A673 (cell line): Measurements from ENCODE around the gene ERG.

Experiments used
- EZH2 ChIP-seq: fragments of 200-600 bp; sonication (generic); IDR thresholded peaks from 2 replicates; pipeline ENCODE4 v1.6.1; 2017; ENCODE audit warnings: borderline replicate concordance, low read depth, mild to moderate bottlenecking, mixed read lengths, antibody characterized with exemption, low read length; ENCODE audit not compliant: poor library complexity, severe bottlenecking
- TF ChIP-seq, protein P1 (sequence below): fragments of 300-800, 200-600 bp; sonication (generic); conservative IDR thresholded peaks from 2 replicates; pipeline ENCODE4 v1.5.1; 2017; ENCODE audit warnings: low read depth, mild to moderate bottlenecking, antibody characterized with exemption, low read length, moderate library complexity, mixed read lengths

DNA sequence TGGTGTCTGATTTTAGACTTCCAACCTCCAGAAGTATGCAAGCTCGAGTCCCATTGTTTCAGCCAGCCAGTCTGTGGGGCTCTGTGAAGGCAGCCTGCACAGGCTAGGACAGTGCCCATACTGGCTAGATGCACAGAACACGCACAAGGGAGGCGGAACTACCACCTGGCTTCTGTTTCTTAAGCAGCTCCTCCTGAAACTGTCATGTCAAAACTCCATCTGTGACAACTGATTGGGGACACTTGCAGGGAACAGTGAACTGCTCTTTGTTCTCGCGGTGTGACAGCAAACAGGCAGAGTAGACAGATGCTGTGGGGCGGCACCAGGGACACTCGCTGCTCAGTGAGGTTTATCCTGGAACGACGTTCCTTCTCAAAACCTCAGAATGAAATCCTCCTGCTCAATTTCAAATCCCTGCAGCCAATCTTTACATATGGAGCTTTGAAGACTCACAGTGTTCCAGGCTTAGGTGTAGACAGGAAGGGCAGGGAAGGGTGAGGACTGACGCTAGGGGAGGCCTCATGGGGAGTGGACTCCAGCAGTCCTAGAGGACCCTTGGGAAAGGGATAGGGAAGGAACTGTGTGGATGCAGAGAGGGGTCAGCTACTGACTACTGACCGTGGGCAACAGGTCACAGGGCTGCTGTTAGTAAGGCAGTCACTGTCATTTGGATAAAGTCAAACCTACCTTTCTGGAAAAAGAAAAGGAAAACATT, 73.8 kb downstream of the ERG start:
- TF ChIP-seq, protein P1, sequence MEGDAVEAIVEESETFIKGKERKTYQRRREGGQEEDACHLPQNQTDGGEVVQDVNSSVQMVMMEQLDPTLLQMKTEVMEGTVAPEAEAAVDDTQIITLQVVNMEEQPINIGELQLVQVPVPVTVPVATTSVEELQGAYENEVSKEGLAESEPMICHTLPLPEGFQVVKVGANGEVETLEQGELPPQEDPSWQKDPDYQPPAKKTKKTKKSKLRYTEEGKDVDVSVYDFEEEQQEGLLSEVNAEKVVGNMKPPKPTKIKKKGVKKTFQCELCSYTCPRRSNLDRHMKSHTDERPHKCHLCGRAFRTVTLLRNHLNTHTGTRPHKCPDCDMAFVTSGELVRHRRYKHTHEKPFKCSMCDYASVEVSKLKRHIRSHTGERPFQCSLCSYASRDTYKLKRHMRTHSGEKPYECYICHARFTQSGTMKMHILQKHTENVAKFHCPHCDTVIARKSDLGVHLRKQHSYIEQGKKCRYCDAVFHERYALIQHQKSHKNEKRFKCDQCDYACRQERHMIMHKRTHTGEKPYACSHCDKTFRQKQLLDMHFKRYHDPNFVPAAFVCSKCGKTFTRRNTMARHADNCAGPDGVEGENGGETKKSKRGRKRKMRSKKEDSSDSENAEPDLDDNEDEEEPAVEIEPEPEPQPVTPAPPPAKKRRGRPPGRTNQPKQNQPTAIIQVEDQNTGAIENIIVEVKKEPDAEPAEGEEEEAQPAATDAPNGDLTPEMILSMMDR, result no peak
- TF ChIP-seq EZH2, result no peak
